Ovary (tissue), 10 donors: ENCODE results near the gene NDUFV2. TPM values are rescaled to one million over a fixed set of nuclear protein-coding genes. Genes with fewer than 3 reads are reported as not detected.

Source experiments
- DNase-seq, 5 donors: peaks; one replicate each; pipeline ENCODE4 v3.0.0-alpha.2; 2019 to 2020
- H3K27ac ChIP-seq, 2 donors: fragments of 200-600 bp; one replicate each; pipeline versions ENCODE4 v1.5.1 to v1.8.0; 2019 to 2022
- H3K27me3 ChIP-seq: fragments of 200-600 bp; one replicate; pipeline ENCODE4 v1.8.0; 2022
- H3K36me3 ChIP-seq: fragments of 200-600 bp; sonication (generic); one replicate; pipeline ENCODE4 v1.5.1; 2019
- H3K4me1 ChIP-seq: one replicate; pipeline ENCODE4 v1.8.1; 2013; ENCODE audit warnings: mild to moderate bottlenecking, moderate library complexity; ENCODE audit not compliant: insufficient read depth
- H3K4me3 ChIP-seq: fragments of 200-600 bp; sonication (generic); one replicate; pipeline ENCODE4 v1.5.1; 2017
- H3K9me3 ChIP-seq, 2 donors: fragments of 200-600 bp in 1 of 2; sonication (generic) in 1 of 2; one replicate each; pipeline versions ENCODE4 v1.5.1 to v1.8.1; 2013 to 2019; ENCODE audit warnings: mild to moderate bottlenecking in 1 of 2, moderate library complexity in 1 of 2
- CTCF ChIP-seq, 3 donors: fragments of 450-650 bp in 2 of 3; fragments of 200-600 bp in 1 of 3; IDR thresholded peaks; one replicate each; pipeline versions ENCODE4 v1.5.1 to v1.8.0; 2016 to 2022; ENCODE audit warnings: antibody characterized with exemption in 3 of 3, mild to moderate bottlenecking in 1 of 3
- EP300 ChIP-seq: sonication (generic); formaldehyde crosslinking; IDR thresholded peaks from one replicate; pipeline ENCODE4 v1.6.1; 2017; ENCODE audit warnings: antibody characterized with exemption
- POLR2A ChIP-seq: fragments of 450-650 bp; IDR thresholded peaks from one replicate; pipeline ENCODE4 v1.6.1; 2017; ENCODE audit warnings: antibody characterized with exemption, mild to moderate bottlenecking, moderate library complexity
- WGBS, 3 donors: extraction: QIAGEN DNeasy Blood & Tissue Kit in 1 of 3; methylation state at CpG; one replicate each; pipeline versions ENCODE4 v1.1.5 to v1.1.7; 2013 to 2017; 5-methylcytosine and 5-hydroxymethylcytosine counted together
- intact Hi-C, 4 donors: fragments of 100-400 bp; cut with DNase I; formaldehyde crosslinking; loops; one replicate each; pipeline versions ENCODE4 v1.11.0 to v1.15.1; 2022 to 2023
- long read RNA-seq, 3 donors: library from polyadenylated mRNA in 2 of 3; unstranded in 2 of 3; transcript quantifications; one replicate each; pipeline ENCODE4 v2.0.0 and lab custom pipeline, GENCODE V29; 2021 to 2026
- polyA plus RNA-seq, 2 donors: library from polyadenylated mRNA; stranded (reverse); fragments of 200-250 nt in 1 of 2; fragments of 350-450 nt in 1 of 2; fragmentation: Illumina TruSeq in 1 of 2; extraction: RNeasy Lipid Tissue Mini Kit (QIAGEN cat#74804) in 1 of 2; gene quantifications; one replicate each; pipeline ENCODE4 v1.2.3, GENCODE V29; 2013 to 2014
- total RNA-seq, 7 donors: library from RNA; depleted of rRNA in 2 of 7; stranded (reverse); fragments of >200 nt in 2 of 7; fragmentation: NEBNext Ultra II Directional in 3 of 7; extraction: Animal tissue kit (Norgen Biotek cat#: 25700) in 3 of 7; gene quantifications; one replicate each; pipeline versions ENCODE4 v1.1.0 to v1.2.4, GENCODE V29; 2016 to 2023
- donor health status: DM: no; HTN: no; CAD: no; lungs with moderate emphysema.
- donor health status: DM: no; HTN: no; CAD: no.
- donor health status: Bipolar disorder and iron deficiency.
- donor health status: DM: yes; HTN: yes; CAD: no.
- donor health status: DM: no; HTN: no; CAD: no.
- donor health status: DM: yes; HTN: yes; CAD: no.

The NDUFV2 gene
- total RNA-seq: 10 to 100 TPM; 59.7 to 86.0 (median 65.5) TPM
- 100 to 1,000 TPM in 1 of 2 donors, 10 to 100 TPM in 1; 86.1 to 135 TPM for polyA plus RNA-seq
- long read RNA-seq, donor 1, transcript NDUFV2-201 (8 exons, 930 nt): major isoform, 43 of 49 reads
- long read RNA-seq, donor 1, partial matches to known transcripts: 1 of 49 reads
- long read RNA-seq, donor 1, other reads (novel, unspliced or antisense): 5 of 49 reads
- long read RNA-seq, donor 2, transcript NDUFV2-201 (8 exons, 930 nt): major isoform, 140 of 148 reads
- long read RNA-seq, donor 2, partial matches to known transcripts: 0 of 148 reads
- long read RNA-seq, donor 2, other reads (novel, unspliced or antisense): 7 of 148 reads
- long read RNA-seq, donor 3, transcript NDUFV2-201 (8 exons, 930 nt): major isoform, 75 of 77 reads
- long read RNA-seq, donor 3, partial matches to known transcripts: 2 of 77 reads
- long read RNA-seq, donor 3, other reads (novel, unspliced or antisense): 0 of 77 reads

GRCh38 chr18:9102508-9103375 is at the start of gene NDUFV2:
Gene NDUFV2 (plus strand): TSS chr18:9102699. CDS start chr18:9102744, 45 bp downstream.
- intact Hi-C loops: loop anchor here in 2 of 4 donors (2.0 to 5.0 kb wide), 2 partner anchors 34 to 35 kb away; partner anchors contain the start of gene ANKRD12 (in 2 of the 2)
- H3K9me3 ChIP-seq: no peaks in the 10 kb centered on the region
- peak within 1 kb of the TSS; percentile 64 to 83 for H3K27ac ChIP-seq
- H3K27me3 ChIP-seq: no peaks in the 10 kb centered on the region
- H3K4me3 ChIP-seq: peak within 1 kb of the TSS; percentile 64
- H3K36me3 ChIP-seq: no peaks in the 10 kb centered on the region
- no peak for TF ChIP-seq CTCF (IDR thresholded peaks at IDR 0.05)
- TF ChIP-seq POLR2A: peak; percentile 83
- DNase-seq: peak; percentile 96 to 98 (median 97)
- WGBS, 3 donors: 0 to 3% (median 1%) methylated on average over 56 to 64 of the region's 64 CpGs
- H3K4me1 ChIP-seq: peaks cover 6% of the 10 kb centered on the region

GRCh38 chr18:9053814-9054213 is 48.7 kb upstream of the NDUFV2 start:
- DNase-seq: no peak
- WGBS, 3 donors: 92 to 100% (median 97%) methylated on average over 1 of the region's 1 CpG
- intact Hi-C loops: no loop called here

GRCh38 chr18:9055185-9055584 is 47.3 kb upstream of the NDUFV2 start:
- intact Hi-C loops: no loop called here
- no peak for DNase-seq
- Histone ChIP-seq H3K36me3 (no peaks in the 10 kb centered on the region), H3K4me3 (no peak overlapping the region), H3K4me1 (peaks cover 6% of the 10 kb centered on the region), H3K27ac (no peak overlapping the region), H3K27me3 (no peaks in the 10 kb centered on the region), H3K9me3 (no peaks in the 10 kb centered on the region)
- WGBS, 3 donors: 0 to 1% (median 0%) methylated on average over 1 of the region's 1 CpG
- TF ChIP-seq POLR2A: no peak
- TF ChIP-seq EP300: no peak
- no peak for TF ChIP-seq CTCF (IDR thresholded peaks at IDR 0.05)

More at GRCh38 chr18:9053814-9054213, 48.7 kb upstream of the NDUFV2 start:
- H3K36me3 ChIP-seq: no peaks in the 10 kb centered on the region
- TF ChIP-seq CTCF (IDR thresholded peaks at IDR 0.05): no peak
- TF ChIP-seq POLR2A: no peak
- no peak for TF ChIP-seq EP300
- peaks cover 6% of the 10 kb centered on the region for H3K4me1 ChIP-seq
- no peaks in the 10 kb centered on the region for H3K9me3 ChIP-seq
- H3K27ac ChIP-seq: no peak overlapping the region
- no peaks in the 10 kb centered on the region for H3K27me3 ChIP-seq
- no peak overlapping the region for H3K4me3 ChIP-seq

- Histone ChIP-seq H3K9me3 (no peaks in the 10 kb centered on the region), H3K4me1 (peaks cover 6% of the 10 kb centered on the region), H3K36me3 (no peaks in the 10 kb centered on the region), H3K27me3 (no peaks in the 10 kb centered on the region), H3K27ac (no peak overlapping the region), H3K4me3 (no peak overlapping the region)
- TF ChIP-seq EP300 (no peak), POLR2A (no peak), CTCF (IDR thresholded peaks at IDR 0.05) (no peak)
- WGBS, 3 donors: 94 to 100% (median 100%) methylated on average over 1 of the region's 1 CpG
- no peak for DNase-seq
- intact Hi-C loops: no loop called here
Observed at GRCh38 chr18:9055626-9056025, 46.9 kb upstream of the NDUFV2 start.
